Ishikawa (cell line): ENCODE measurements around the gene RAP1GAP2.

ENCODE experiments used
- CEBPB ChIP-seq: IDR thresholded peaks from 2 replicates; pipeline ENCODE4 v1.6.1; 2012
- CREB1 ChIP-seq: IDR thresholded peaks from 2 replicates; pipeline ENCODE4 v1.6.1; 2012; ENCODE audit warnings: low read depth
- EGR1 ChIP-seq: IDR thresholded peaks from 2 replicates; pipeline ENCODE4 v1.6.1; 2012
- EP300 ChIP-seq: IDR thresholded peaks from 2 replicates; pipeline ENCODE4 v1.6.1; 2012; ENCODE audit warnings: borderline replicate concordance
- FOXM1 ChIP-seq: IDR thresholded peaks from 2 replicates; pipeline ENCODE4 v1.6.1; 2012; ENCODE audit warnings: low read depth, borderline replicate concordance
- MAX ChIP-seq: IDR thresholded peaks from 2 replicates; pipeline ENCODE4 v1.6.1; 2012
- NFIC ChIP-seq: IDR thresholded peaks from 2 replicates; pipeline ENCODE4 v1.6.1; 2012
- RAD21 ChIP-seq: IDR thresholded peaks from 2 replicates; pipeline ENCODE4 v1.6.1; 2012; ENCODE audit warnings: low read depth
- TAF1 ChIP-seq: IDR thresholded peaks from 2 replicates; pipeline ENCODE4 v1.6.1; 2012; ENCODE audit warnings: low read depth, mild to moderate bottlenecking
- TCF12 ChIP-seq: IDR thresholded peaks from 2 replicates; pipeline ENCODE4 v1.6.1; 2012; ENCODE audit warnings: low read depth
- TEAD4 ChIP-seq: IDR thresholded peaks from 2 replicates; pipeline ENCODE4 v1.6.1; 2012
- USF1 ChIP-seq: IDR thresholded peaks from 2 replicates; pipeline ENCODE4 v1.6.1; 2012
- YY1 ChIP-seq: IDR thresholded peaks from 2 replicates; pipeline ENCODE4 v1.6.1; 2012; ENCODE audit warnings: low read depth
- ZBTB7A ChIP-seq: IDR thresholded peaks from 2 replicates; pipeline ENCODE4 v1.6.1; 2012; ENCODE audit warnings: low read depth
- TF ChIP-seq, protein P1 (sequence below): IDR thresholded peaks from 2 replicates; pipeline ENCODE4 v1.6.1; 2012; ENCODE audit warnings: low read depth, mild to moderate bottlenecking

The RAP1GAP2 gene

GRCh38 chr17:3040882-3041281, 244.6 kb downstream of the RAP1GAP2 start:
- no peak for TF ChIP-seq YY1

DNA sequence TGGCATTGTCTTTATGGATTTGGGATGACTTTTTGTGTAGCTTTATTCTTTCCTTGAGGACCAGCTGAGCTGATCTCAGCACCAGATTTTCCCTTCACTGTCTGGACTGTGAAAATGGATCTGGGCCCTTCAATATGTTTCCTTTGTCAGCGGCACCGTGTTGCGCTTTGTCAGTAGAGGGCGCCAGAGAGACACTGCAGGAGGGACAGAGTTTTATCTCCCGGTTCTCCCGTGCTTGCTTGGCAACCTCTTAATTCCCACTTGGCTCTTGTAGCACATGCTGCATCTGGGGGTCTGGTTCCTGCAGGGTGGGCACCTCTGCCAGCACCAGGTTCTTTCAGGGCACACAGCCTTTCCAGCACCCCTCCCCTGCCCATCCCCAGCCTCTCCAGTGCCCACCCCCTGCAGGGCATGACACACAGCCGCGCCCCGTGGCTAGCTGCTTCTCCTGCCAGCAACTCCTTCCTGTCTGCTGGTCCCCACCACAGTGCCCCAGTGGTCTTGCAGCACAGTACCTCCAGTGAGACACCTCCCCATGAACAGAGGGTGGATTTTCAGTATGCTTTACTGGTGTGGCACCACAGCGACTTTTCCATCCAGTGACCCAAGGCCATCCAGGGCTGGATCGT, 247.6 kb downstream of the RAP1GAP2 start:
- peak; percentile 51; the same call in 1 of the 2 replicates for TF ChIP-seq RAD21
- TF ChIP-seq YY1 = no peak

- TF ChIP-seq USF1 (no peak), MAX (no peak), CEBPB (no peak), YY1 (no peak), CREB1 (no peak), ZBTB7A (no peak), EGR1 (no peak), TEAD4 (no peak), NFIC (no peak), RAD21 (no peak), TCF12 (no peak), TAF1 (no peak), FOXM1 (no peak), EP300 (no peak)
- TF ChIP-seq, protein P1, sequence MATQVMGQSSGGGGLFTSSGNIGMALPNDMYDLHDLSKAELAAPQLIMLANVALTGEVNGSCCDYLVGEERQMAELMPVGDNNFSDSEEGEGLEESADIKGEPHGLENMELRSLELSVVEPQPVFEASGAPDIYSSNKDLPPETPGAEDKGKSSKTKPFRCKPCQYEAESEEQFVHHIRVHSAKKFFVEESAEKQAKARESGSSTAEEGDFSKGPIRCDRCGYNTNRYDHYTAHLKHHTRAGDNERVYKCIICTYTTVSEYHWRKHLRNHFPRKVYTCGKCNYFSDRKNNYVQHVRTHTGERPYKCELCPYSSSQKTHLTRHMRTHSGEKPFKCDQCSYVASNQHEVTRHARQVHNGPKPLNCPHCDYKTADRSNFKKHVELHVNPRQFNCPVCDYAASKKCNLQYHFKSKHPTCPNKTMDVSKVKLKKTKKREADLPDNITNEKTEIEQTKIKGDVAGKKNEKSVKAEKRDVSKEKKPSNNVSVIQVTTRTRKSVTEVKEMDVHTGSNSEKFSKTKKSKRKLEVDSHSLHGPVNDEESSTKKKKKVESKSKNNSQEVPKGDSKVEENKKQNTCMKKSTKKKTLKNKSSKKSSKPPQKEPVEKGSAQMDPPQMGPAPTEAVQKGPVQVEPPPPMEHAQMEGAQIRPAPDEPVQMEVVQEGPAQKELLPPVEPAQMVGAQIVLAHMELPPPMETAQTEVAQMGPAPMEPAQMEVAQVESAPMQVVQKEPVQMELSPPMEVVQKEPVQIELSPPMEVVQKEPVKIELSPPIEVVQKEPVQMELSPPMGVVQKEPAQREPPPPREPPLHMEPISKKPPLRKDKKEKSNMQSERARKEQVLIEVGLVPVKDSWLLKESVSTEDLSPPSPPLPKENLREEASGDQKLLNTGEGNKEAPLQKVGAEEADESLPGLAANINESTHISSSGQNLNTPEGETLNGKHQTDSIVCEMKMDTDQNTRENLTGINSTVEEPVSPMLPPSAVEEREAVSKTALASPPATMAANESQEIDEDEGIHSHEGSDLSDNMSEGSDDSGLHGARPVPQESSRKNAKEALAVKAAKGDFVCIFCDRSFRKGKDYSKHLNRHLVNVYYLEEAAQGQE = no peak
Measured at GRCh38 chr17:3046753-3047152, 250.5 kb downstream of the RAP1GAP2 start.

GRCh38 chr17:3048727-3049471, 252.7 kb downstream of the RAP1GAP2 start:
- TF ChIP-seq TAF1 = 0 out of 2 replicates have a peak, but pooled peaks have one; percentile 22
- TF ChIP-seq FOXM1 = peak; percentile 25; the same call in 1 of the 2 replicates
- peak; percentile 34; the same call in 1 of the 2 replicates for TF ChIP-seq TEAD4
- no peak for TF ChIP-seq EP300
- 0 out of 2 replicates have a peak, but pooled peaks have one; percentile 17 for TF ChIP-seq TCF12
- TF ChIP-seq, protein P1 = no peak
- TF ChIP-seq NFIC = no peak
- TF ChIP-seq EGR1 = no peak
- TF ChIP-seq YY1 = peak; percentile 82
- TF ChIP-seq CEBPB = no peak
- peak; percentile 94 for TF ChIP-seq RAD21
- TF ChIP-seq ZBTB7A = no peak
- TF ChIP-seq MAX = peak; percentile 70
- TF ChIP-seq USF1 = 0 out of 2 replicates have a peak, but pooled peaks have one; percentile 1
- TF ChIP-seq CREB1 = no peak; the same call in 1 of the 2 replicates

DNA sequence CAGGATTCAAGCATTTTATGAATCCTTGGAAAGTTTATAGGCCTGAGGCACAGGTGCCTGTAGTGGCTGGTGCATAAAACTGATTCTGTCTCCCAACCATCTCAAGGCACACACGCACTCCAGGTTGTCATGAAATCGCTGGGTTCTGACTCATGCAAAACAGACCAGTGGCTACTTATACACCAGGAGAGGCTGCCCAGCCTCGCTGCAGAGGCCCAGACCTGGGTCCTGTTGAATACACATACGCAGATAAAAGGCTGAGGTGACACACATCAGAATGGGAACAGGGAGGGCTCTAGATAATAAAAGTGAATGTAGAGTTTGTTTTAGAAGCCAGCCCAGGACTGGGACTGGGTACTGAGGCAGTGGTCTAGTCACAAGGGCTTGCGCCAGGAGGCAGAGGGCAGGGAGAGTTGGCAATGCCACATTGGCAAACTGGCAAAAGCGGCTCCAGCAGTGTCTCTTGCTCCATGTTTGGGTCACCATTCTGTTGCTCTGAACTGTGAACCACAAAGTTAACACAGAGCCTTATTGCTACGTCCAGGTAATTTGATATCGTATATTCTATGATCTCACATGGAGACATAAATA, 253.6 kb downstream of the RAP1GAP2 start:
- TF ChIP-seq FOXM1 = no peak
- TF ChIP-seq RAD21 = no peak
- no peak for TF ChIP-seq CREB1
- TF ChIP-seq USF1 = no peak
- no peak for TF ChIP-seq TEAD4
- no peak for TF ChIP-seq MAX
- no peak for TF ChIP-seq YY1
